ENCODE data around the gene CKAP2.
A peak's percentile ranks its signal among the peaks of the same experiment; 100 is the strongest.
"Not testable (repeated sequence)": the region's sequence is repeated elsewhere in the genome, so short reads cannot be mapped to it uniquely, and the experiment has no call there.

CKAP2 gene

GRCh38 chr13:52454820-52455676, at the start of gene CKAP2:
Gene CKAP2, plus strand, starts transcription at chr13:52455478. Its CDS starts 79 bp downstream, at chr13:52455557.
- peak; percentile 95 for DNase-seq (ENCODE audit: low spot score)

GRCh38 chr13:52405767-52406494, 49.3 kb upstream of the CKAP2 start, which contains the start of gene THSD1:
Gene THSD1, minus strand, starts transcription at chr13:52406172. Its CDS starts 3,572 bp downstream, at chr13:52402600.
- DNase-seq (ENCODE audit: low spot score) = peak; percentile 90

- no peak for DNase-seq (ENCODE audit: low spot score)
Measured at GRCh38 chr13:52406629-52407028, 48.6 kb upstream of the CKAP2 start.

- DNase-seq (ENCODE audit: low spot score) = not testable (repeated sequence)
Measured at GRCh38 chr13:52407436-52407835, 47.8 kb upstream of the CKAP2 start.

- DNase-seq (ENCODE audit: low spot score) = not testable (repeated sequence)
Measured at GRCh38 chr13:52408071-52408658, 47.1 kb upstream of the CKAP2 start.

- DNase-seq (ENCODE audit: low spot score) = peak; percentile 34
Measured at GRCh38 chr13:52411629-52412028, 43.6 kb upstream of the CKAP2 start.

GRCh38 chr13:52412128-52412527, 43.1 kb upstream of the CKAP2 start:
- DNase-seq (ENCODE audit: low spot score) = no peak

- DNase-seq (ENCODE audit: low spot score) = no peak
Measured at GRCh38 chr13:52414051-52414450, 41.2 kb upstream of the CKAP2 start.

- peak; percentile 61 for DNase-seq (ENCODE audit: low spot score)
Measured at GRCh38 chr13:52414963-52415362, 40.3 kb upstream of the CKAP2 start.

- no peak for DNase-seq (ENCODE audit: low spot score)
Measured at GRCh38 chr13:52419080-52419479, 36.2 kb upstream of the CKAP2 start.

- DNase-seq (ENCODE audit: low spot score) = no peak
Measured at GRCh38 chr13:52421216-52421615, 34.1 kb upstream of the CKAP2 start.

GRCh38 chr13:52428295-52428694, 27.0 kb upstream of the CKAP2 start:
- DNase-seq (ENCODE audit: low spot score) = no peak

- no peak for DNase-seq (ENCODE audit: low spot score)
Measured at GRCh38 chr13:52432456-52432855, 22.8 kb upstream of the CKAP2 start.

- no peak for DNase-seq (ENCODE audit: low spot score)
Measured at GRCh38 chr13:52446265-52446664, 9.0 kb upstream of the CKAP2 start.

- no peak for DNase-seq (ENCODE audit: low spot score)
Measured at GRCh38 chr13:52447354-52447753, 7.9 kb upstream of the CKAP2 start.

GRCh38 chr13:52447815-52448552, 7.3 kb upstream of the CKAP2 start:
- DNase-seq (ENCODE audit: low spot score) = no peak

GRCh38 chr13:52449331-52450011, 5.8 kb upstream of the CKAP2 start:
- no peak for DNase-seq (ENCODE audit: low spot score)

GRCh38 chr13:52450012-52450792, 5.1 kb upstream of the CKAP2 start, which contains the start of gene VPS36:
Gene VPS36, minus strand, starts transcription at chr13:52450634. Its CDS starts 40 bp downstream, at chr13:52450594.
- DNase-seq (ENCODE audit: low spot score) = peak; percentile 96

GRCh38 chr13:52450793-52451116, 4.5 kb upstream of the CKAP2 start:
- DNase-seq (ENCODE audit: low spot score) = no peak

- no peak for DNase-seq (ENCODE audit: low spot score)
Measured at GRCh38 chr13:52451135-52451804, 4.0 kb upstream of the CKAP2 start.

Data from AG20443 (cell line).